Stimulated activated CD8-positive, alpha-beta memory T cell treated with anti-CD3 and anti-CD28 coated beads, Interleukin-15, amount 100 ng/mL, for 24 hours (primary cell): ENCODE results near the gene OR2AE1.
A peak's percentile ranks its signal among the peaks of the same experiment; 100 is the strongest.
"Not testable (repeated sequence)": the region's sequence is repeated elsewhere in the genome, so short reads cannot be mapped to it uniquely, and the experiment has no call there.

Source experiments
- DNase-seq: peaks from one replicate; pipeline ENCODE4 v3.0.0-alpha.2; 2020; ENCODE audit warnings: low read depth

Gene OR2AE1

DNA sequence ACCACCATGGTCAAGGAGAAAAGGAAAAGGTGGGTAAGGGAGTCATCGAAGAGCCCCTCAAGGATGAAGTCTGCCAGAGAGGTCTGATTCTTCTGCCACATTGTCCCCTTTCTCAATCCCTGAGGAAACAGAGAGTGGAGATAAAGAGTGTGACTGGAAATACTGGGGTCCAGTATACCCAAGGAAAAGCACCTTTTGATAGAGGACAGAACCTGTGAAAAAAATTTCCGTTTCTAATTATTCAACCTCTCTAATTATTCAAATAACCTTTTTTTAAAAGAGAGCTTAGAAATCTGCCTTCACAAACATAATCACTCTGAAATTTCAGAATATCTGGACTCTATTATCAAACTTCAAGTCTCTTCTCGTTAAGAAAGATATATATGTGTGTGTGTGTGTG, at the start of gene OR2AE1:
OR2AE1 (minus strand) TSS at position 101 of the 400 bp plus-strand sequence; CDS start at position 101, 0 bp downstream.
- DNase-seq = no peak

DNA sequence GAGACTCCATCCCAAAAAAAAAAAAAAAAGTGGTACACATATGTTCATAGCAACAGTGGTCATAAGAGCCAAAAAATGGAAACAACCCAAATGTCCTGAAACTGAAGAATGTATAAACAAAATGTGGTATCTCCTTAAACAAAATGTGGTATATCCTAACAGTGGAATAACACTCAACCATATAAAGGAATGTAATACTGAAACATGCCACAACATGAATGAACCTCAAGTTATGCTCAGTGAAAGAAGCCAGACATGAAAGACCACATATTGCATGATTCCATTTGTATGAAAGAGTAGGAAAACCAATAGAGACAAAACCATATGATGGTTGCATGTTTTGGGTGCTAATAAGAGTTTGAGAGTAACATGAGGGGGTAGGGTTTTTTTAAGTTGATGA, 49.5 kb upstream of the OR2AE1 start:
- no peak for DNase-seq

GRCh38 chr7:99923200-99923599, 46.4 kb upstream of the OR2AE1 start:
- DNase-seq = no peak

DNA sequence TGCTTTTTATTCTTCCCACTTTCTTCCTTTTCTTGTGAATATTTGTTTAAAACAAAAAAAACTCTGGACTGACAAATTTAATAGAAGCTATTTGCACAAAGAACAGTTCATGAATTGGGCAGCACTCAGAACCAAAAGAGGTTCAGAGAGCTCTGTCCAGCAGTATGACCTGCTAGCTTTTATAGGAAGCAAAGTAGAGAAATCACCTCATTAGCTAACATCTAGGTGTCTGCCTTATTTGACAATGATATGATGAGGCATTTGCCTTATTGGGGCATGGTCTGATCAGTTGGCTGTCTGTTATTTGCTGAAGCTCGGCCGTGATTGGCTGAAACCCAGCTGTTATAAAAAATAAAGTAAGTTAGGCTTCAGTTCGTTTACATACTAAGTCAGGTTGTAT, 43.3 kb upstream of the OR2AE1 start:
- no peak for DNase-seq

DNA sequence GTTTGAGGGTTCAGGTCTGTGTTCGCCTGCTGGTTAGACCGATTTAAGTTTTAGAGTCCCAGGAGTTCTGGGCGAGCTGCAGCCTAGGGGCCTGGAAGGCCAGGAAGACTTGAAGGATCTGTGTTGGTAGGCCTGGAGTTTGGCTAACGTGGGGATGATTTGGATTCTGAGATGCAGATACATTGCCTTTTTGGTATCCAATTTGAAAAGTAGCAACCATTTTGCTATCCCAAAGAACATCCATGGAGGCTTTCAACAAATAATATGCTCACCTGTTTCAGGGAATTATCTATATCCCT, 42.9 kb upstream of the OR2AE1 start:
- DNase-seq = no peak

- peak; percentile 76 for DNase-seq
These were observed 42.4 kb upstream of the OR2AE1 start, which contains the start of gene TRIM4 for GRCh38 chr7:99918959-99919813. TRIM4 (minus strand) TSS chr7:99919530; CDS start chr7:99919401, 129 bp downstream.

DNA sequence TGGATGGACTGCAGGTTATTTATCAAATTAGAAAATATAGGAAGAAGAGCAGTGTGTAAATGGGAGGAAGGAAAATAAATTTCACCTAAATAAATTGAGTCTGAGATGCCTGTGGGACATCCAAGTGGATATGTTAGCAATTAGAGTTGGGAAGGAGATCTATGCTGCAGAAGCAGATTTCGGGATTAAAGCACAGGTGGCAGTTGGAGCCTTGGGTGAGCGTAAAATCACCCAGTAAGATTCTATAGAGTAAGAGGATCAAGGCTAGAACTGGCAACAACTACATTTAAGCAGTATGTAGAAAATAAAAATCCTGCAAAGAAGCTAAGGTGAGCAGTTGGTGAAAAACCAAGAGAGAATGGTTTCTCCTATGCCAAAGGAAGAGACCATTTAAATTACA, 34.1 kb upstream of the OR2AE1 start:
- no peak for DNase-seq

- no peak for DNase-seq
These were observed 24.7 kb upstream of the OR2AE1 start for GRCh38 chr7:99901581-99901980.

DNA sequence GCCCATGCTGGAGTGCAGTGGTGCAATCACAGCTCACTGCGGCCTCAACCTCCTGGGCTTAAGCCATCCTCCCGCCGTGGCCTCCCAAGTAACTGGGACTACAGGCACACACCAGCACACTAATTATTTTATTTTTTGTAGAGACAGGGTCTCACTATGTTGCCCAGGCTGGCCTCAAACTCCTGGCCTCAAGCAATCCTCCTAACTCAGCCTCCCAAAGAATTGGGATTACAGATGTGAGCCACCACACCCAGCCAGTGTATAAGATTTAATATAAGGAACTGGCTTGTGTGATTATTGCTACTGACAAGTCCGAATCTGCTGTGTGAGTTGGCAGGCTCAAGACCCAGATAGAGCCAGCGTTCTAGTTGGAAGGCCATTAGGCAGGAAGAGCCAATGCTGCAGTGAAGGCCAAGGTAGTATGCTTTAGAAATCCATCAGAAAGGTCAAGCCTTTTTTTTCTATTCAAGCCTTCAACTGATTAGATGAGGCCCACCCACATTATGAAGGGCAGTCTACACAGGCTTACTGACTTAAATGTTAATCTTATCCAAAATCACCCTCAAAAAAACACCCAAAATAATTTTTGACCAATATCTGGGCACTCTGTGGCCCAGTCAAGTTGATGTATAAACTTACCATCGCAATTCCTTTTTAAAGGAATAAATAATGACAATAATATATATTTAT, 23.1 kb upstream of the OR2AE1 start:
- DNase-seq = no peak

DNA sequence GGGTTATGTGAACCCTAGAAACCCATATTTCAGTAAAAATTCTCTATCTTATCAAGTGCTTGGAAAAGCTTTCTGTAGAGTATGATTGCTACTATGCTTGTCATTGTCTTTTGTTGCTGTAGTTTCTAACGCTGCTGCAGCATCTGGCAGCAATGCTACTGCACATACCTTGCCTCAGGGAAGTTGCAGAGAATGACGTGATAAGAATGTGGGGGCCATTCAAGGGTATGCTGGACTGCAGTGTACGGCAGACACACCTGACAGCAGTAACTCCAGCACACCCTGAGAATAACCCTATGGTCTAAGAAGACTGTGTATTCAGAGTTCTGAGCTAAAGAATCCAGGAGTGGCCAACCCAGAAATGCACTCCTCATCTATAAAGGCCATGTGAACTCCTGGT, 22.0 kb upstream of the OR2AE1 start:
- DNase-seq = no peak

DNA sequence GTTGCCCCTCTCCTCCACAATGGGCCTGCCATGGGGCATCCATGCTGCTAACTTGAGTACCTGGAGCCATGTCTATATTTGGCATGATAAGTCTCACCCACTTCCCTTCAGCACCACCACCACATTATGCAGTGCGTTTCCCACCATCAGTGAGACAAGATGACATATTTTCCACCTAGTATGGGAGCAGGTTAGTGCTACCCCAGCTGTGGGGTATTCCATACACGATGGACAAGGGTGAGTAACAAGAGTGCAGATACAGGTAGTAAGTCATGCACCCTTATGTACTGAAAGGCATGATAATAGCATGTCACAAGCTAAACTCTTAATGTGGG, 21.2 kb upstream of the OR2AE1 start:
- no peak for DNase-seq

DNA sequence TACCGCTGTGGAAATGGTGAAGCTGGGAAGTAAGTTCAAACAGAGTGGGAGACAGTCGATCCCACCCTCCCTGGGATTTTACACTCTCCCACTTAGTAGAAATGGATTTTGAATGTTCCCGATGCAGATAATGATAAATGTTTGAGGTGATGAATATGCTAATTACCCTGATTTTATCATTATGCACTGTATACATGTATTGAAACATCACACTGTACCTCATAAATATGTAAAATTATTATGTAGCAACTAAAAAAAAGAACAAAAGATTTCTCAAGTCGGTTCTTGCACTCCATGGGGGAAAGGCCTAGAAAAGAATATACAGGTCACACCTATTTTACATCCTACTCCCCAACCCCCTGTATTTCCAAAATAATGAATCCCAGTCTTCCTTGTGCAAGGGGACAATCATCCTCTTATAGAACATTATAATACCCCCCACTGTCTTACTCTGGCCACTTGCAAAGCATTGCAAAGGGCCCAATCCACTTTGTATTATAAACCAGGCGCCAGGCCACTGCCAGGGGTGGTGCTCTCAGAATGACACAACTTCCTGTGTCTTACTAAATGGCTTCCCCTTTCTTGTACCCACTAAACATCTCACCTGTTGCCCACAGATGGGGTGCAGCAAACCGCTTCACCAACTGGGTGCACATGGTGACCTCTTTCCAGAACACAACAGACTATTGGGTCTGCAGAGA, 20.6 kb upstream of the OR2AE1 start:
- DNase-seq = no peak

- DNase-seq = no peak
These were observed 17.9 kb upstream of the OR2AE1 start for GRCh38 chr7:99894738-99895137.

DNA sequence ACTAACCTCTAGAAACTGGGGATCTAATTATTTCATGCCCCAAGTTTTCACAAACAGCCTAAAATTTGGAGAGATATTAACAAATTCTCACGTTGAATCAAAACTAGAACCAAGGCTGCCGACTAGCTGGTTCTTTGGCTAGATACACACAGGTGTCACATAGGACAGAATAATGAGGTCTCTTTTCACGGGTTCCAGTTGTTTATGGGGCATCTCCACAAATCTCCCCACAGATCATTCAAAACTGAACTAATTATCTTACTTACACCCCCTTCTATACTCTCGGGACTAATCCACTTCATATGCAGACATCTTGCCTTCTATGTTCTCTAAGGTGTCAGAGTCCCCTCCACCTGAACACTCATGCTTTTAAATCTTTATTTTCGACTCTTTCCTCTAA, 16.4 kb upstream of the OR2AE1 start:
- no peak for DNase-seq

- DNase-seq = not testable (repeated sequence)
These were observed 13.5 kb upstream of the OR2AE1 start for GRCh38 chr7:99890348-99890747.

- not testable (repeated sequence) for DNase-seq
These were observed 11.5 kb upstream of the OR2AE1 start for GRCh38 chr7:99888366-99888765.

- no peak for DNase-seq
These were observed 4.5 kb upstream of the OR2AE1 start for GRCh38 chr7:99881370-99881769.

DNA sequence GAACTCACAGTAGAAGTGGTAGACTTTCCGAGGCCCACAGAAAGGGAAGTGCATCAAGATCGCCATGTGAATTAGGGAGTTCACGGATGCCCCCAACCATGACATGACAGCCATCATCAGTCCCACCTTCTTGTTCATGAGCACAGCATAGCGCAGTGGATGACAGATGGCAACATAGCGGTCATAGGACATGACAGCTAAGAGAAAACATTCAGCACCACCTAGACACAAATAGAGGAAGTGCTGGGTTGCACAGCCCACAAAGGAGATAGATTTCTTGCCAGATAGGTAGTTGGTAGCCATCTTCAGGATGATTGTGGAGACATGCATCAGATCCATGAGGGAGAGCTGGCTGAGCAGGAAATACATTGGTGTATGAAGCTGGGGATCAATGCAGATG, 342 bp downstream of the OR2AE1 start:
- DNase-seq = no peak

- no peak for DNase-seq
These were observed 8.6 kb downstream of the OR2AE1 start for GRCh38 chr7:99868246-99868645.

DNA sequence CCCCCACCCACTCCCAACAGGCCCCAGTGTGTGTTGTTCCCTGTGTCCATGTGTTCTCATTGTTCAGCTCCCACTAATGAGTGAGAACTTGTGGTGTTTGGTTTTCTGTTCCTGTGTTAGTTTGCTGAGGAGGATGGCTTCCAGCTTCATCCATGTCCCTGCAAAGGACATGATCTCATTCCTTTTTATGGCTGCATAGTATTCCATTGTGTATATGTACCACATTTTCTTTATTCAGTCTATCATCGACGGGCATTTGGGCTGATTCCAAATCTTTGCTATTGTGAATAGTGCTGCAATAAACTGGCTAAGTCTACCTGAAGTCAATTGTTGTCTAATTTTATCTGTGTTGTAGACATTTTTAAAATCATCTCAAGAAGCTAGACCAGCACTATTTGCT, 9.4 kb downstream of the OR2AE1 start:
- not testable (repeated sequence) for DNase-seq

GRCh38 chr7:99863847-99864440, 12.9 kb downstream of the OR2AE1 start:
- no peak for DNase-seq

DNA sequence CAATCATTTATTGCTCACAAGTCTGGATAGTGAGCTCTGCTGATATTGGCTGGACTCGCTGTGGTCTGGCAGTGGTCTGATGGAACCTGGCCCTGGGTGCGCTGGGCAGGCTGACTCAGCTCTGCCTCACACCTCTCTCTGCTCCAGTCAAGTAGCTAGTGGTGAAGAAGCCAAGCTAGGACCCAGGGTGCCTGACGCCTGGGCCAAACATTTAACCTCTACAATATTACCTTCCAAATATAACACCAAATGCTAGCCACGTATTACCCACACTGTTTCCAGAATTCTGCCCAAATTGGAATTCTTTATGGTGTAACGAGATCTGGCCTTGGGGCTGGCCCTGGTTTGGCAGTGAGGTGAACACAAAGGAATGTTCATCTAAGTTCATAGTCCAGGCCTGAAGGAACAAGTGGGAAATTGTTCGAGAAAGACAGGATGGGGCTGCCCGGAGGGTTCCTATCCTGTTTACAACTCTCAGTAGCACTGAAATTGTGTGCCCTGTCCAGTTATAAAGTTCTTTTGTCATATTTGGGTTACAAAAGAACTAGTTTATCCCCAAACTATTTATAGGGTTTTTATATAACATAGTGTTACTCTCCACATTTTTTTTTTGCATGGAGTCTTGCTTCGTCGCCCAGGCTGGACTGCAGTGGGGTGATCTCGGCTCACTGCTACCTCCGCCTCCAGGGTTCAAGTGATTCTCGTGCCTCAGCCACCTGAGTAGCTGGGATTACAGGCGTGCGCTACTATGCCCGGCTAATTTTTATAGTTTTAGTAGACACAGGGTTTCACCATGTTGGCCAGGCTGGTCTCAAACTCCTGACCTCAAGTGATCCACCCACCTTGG, 16.3 kb downstream of the OR2AE1 start:
- no peak for DNase-seq
